HG03108 (cell line): ENCODE results near the gene NFATC2.

Source experiments
- ATAC-seq: cut with Tn5 transposase; IDR thresholded peaks from one replicate; pipeline ENCODE4 v1.9.1; 2021; ENCODE audit warnings: moderate library complexity; ENCODE audit not compliant: unreplicated experiment

The NFATC2 gene

DNA sequence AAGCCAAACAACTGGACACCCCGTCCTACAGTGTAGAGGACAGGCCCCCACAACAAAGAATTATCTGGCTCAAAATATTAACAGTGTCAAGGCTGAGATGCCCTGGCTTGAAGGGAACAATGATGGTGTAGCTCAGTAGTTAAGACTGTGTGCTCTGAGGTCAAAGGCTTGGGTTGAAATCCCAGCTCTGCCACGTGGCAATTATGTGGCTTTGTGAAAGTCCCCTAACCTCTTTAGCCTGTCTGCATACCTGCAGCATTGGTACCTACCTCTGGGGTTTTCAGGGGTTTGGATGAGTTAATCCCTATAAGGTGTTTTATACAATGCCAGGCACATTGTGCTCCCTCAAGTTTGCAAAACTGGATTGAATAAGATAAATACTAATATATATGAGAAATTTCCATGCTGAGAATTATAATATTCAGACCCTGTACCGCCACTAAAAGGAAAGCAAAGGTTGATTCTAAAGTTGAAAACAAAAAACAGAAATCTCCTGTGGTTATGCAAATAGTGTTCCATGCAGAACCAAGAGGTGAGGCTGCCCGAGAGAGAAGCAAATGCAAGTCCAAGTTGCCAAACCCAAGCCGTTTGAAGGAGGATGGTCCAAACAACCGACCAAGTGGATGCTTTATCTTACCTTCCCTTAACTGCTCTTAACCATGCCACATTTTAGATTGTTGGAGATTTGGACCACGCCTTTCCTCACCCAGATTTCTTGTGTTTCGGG, 199.8 kb downstream of the NFATC2 start:
- no peak for ATAC-seq

DNA sequence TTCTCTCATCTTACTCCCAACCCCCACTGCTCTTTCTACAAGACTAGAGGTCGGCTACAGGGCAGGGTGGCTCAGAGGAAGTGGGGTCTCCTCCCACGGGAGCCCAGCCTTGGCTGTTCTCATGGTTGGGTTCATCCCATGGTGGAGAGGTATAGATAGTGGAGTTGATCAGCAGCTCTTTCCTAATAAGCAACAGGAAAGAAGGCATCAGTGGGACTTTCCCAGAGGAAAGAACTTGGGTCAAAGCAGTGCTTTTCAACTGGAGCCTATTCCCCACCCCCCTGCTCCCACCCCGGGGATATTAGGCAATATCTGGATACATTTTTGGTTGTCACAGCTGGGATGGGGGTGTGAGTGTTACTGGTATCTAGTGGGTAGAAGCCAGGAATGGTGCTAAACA, 200.9 kb downstream of the NFATC2 start:
- ATAC-seq: no peak

DNA sequence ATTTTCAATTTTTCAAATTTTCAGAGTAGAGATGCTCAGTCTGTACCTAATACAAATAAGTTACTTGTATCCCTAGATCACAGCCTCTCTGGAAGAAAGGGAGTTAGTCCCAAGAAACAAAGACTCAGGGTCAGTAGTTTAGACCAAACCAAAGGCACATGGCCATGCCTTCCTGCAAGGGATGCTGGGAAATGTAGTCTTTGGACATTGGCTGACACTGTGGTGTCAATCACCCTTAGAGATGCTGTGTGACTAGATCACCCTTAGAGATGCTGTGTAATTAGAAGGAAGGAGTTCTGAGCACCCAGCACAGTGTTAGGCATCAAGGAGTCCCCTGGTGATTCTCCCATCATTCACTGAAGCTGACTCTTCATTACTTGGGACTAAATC, 202.1 kb downstream of the NFATC2 start:
- ATAC-seq: no peak

DNA sequence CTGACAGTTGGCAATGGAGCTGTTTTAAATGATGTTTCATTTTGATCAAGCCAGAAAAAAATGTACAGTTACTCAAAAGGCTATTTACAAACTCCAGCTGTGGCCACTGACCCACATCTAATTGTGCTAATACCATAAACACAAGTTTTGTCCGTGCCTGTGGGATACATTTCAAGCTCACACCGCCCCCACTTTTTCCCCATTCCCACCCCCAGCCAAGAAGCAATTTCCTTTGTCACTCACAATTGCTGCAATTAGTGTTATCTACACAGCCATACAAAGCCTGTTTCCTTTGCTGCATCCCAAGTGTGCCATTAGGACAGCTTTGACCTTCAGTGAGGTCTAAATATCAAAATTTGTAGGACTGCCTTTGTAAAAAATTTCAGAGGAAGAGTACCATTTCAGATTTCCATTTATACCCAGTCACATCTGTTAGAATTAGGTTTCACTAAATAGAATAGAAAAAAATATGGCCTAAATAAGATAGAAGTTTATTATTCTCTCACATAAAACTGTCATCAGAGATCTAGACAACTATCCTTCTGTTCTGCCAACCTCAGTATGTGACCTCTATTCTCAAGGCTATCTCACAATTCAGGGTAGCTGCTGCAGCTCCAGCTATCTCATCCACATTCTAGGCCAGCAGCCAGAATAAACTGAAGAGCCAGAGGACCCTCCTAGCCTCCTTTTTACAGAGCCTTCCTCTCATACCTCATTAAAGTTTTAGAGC, 202.6 kb downstream of the NFATC2 start:
- ATAC-seq: no peak

DNA sequence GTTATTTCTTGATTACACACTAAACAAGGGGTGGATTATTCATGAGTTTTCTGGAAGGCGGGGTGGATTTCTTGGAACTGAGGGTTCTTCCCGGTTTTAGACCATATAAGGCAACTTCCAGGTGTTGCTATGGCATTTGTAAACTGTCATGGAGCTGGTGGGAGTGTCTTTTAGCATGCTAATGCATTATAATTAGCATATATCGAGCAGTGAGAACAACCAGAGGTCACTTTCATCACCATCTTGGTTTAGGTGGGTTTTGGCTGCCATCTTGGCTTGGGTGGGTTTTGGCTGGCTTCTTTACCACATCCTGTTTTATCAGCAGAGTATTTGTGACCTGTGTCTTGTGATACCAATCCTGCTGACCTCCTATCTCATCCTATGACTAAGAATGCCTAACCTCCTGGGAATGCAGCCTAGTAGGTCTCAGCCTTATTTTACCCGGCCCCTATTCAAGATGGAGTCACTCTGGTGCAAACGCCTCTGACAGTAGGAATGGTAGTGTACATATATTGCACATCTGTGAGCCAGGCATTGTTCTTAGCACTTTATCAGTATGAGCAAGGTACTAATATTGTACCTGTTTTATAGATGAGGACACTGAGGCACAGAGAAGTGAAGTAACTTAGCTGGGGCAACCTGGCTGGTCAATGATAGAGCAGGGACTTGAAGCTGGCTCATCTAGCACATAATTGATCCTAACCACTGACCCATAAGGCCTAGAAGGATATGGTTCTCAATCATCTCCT, 203.7 kb downstream of the NFATC2 start:
- ATAC-seq: no peak

DNA sequence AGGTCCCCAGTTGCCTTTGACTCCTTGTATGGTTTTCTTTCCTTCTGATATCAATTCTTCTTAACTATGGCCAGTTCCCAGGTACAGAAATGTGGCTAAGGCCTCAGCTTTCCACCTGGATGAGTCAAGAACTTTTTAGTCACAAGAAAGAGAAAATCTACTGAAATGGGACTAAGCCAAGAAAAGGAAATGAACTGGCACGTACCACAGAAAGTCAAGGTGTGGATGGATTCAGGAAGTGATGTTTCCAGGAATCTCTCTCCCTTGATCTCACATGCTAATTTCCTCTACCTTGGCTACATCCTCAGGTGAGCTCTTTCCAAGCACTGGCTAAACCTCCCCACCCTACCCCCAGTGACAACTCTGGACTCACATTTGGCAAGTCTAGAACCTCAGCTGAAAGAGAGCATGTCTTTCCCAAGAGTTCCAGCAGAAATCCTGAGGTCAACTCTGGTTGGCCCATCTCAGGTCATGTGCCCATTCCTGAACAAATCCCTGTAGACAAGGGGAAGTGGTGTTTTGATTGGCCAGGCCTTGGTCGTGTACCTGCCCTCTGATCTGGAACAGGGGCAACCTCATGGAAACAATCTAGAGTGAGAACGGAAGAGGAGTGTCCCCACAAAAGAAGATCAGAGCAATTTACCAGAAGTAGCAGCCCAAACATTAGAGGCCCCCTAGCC, 205.3 kb downstream of the NFATC2 start:
- ATAC-seq: no peak
